ENCODE measurements around the gene ZFYVE9. TPM values are rescaled to one million over a fixed set of nuclear protein-coding genes. Genes with fewer than 3 reads are reported as not detected.

ZFYVE9 gene
- total and polyA plus RNA-seq, 2 experiments from 2014 or later, result 5.4 to 27.3 TPM

DNA sequence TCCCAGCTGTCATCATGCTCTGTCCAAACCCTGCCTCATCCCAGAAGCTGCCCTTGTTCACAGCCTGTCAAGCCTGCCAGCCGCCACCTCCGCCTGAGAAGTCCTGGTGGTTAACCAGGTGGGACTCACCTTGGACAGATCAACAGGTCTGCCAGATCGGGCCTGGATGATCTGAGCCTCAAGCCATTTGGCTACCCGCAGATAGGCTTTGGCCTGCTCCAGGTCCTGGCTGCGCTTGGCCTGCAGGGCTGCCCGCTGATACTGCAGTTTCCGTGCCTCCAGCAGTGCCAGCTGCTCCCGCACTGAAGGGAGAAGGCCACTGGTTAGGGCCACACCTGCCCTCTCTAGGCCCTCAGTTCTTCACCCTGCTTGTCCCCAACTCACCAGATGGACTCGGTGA, 215.5 kb downstream of the ZFYVE9 start:
- H3K4me3 ChIP-seq, result no peak overlapping the region
- peaks cover 18% of the 10 kb centered on the region for H3K36me3 ChIP-seq (ENCODE audit: insufficient read depth)
- no peaks in the 10 kb centered on the region for H3F3A ChIP-seq (replicated peaks; ENCODE audit: low read depth)
- H3K79me2 ChIP-seq (replicated peaks; ENCODE audit: insufficient read depth), result no peaks in the 10 kb centered on the region
- H3K4me2 ChIP-seq, result no peak overlapping the region
- no peaks in the 10 kb centered on the region for H4K20me1 ChIP-seq (replicated peaks; ENCODE audit: insufficient read depth)
- Mint-ChIP-seq H3K4me1 (0 out of 3 replicates have a peak, but pooled peaks cover 2% of the 10 kb centered on the region), H3K27ac (no peak overlapping the region), H3K36me3 (ENCODE audit: low read depth) (peaks cover 86% of the 10 kb centered on the region), H3K27me3 (ENCODE audit: insufficient read depth, low read depth, poor library complexity) (peaks cover 22% of the 10 kb centered on the region), H3K9me3 (no peaks in the 10 kb centered on the region), H3K4me3 (no peak overlapping the region)
- H3K4me1 ChIP-seq (ENCODE audit: insufficient read depth), result no peaks in the 10 kb centered on the region
- TF ChIP-seq ZNF114 (CRISPR knock-in tag; IDR thresholded peaks at IDR 0.05), result no peak
- TF ChIP-seq NANOG (IDR thresholded peaks at IDR 0.05; ENCODE audit: borderline replicate concordance), result no peak
- TF ChIP-seq, protein P1, sequence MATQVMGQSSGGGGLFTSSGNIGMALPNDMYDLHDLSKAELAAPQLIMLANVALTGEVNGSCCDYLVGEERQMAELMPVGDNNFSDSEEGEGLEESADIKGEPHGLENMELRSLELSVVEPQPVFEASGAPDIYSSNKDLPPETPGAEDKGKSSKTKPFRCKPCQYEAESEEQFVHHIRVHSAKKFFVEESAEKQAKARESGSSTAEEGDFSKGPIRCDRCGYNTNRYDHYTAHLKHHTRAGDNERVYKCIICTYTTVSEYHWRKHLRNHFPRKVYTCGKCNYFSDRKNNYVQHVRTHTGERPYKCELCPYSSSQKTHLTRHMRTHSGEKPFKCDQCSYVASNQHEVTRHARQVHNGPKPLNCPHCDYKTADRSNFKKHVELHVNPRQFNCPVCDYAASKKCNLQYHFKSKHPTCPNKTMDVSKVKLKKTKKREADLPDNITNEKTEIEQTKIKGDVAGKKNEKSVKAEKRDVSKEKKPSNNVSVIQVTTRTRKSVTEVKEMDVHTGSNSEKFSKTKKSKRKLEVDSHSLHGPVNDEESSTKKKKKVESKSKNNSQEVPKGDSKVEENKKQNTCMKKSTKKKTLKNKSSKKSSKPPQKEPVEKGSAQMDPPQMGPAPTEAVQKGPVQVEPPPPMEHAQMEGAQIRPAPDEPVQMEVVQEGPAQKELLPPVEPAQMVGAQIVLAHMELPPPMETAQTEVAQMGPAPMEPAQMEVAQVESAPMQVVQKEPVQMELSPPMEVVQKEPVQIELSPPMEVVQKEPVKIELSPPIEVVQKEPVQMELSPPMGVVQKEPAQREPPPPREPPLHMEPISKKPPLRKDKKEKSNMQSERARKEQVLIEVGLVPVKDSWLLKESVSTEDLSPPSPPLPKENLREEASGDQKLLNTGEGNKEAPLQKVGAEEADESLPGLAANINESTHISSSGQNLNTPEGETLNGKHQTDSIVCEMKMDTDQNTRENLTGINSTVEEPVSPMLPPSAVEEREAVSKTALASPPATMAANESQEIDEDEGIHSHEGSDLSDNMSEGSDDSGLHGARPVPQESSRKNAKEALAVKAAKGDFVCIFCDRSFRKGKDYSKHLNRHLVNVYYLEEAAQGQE (IDR thresholded peaks at IDR 0.05; ENCODE audit: unreplicated experiment), result no peak
- TF ChIP-seq ZNF331 (CRISPR knock-in tag; IDR thresholded peaks at IDR 0.05; ENCODE audit: low read depth), result no peak
- TF ChIP-seq JUNB (IDR thresholded peaks at IDR 0.05; ENCODE audit: unreplicated experiment), result no peak
- no peak for TF ChIP-seq EZH2phosphoT487 (IDR thresholded peaks at IDR 0.05; ENCODE audit: unreplicated experiment)
- TF ChIP-seq, protein P2, sequence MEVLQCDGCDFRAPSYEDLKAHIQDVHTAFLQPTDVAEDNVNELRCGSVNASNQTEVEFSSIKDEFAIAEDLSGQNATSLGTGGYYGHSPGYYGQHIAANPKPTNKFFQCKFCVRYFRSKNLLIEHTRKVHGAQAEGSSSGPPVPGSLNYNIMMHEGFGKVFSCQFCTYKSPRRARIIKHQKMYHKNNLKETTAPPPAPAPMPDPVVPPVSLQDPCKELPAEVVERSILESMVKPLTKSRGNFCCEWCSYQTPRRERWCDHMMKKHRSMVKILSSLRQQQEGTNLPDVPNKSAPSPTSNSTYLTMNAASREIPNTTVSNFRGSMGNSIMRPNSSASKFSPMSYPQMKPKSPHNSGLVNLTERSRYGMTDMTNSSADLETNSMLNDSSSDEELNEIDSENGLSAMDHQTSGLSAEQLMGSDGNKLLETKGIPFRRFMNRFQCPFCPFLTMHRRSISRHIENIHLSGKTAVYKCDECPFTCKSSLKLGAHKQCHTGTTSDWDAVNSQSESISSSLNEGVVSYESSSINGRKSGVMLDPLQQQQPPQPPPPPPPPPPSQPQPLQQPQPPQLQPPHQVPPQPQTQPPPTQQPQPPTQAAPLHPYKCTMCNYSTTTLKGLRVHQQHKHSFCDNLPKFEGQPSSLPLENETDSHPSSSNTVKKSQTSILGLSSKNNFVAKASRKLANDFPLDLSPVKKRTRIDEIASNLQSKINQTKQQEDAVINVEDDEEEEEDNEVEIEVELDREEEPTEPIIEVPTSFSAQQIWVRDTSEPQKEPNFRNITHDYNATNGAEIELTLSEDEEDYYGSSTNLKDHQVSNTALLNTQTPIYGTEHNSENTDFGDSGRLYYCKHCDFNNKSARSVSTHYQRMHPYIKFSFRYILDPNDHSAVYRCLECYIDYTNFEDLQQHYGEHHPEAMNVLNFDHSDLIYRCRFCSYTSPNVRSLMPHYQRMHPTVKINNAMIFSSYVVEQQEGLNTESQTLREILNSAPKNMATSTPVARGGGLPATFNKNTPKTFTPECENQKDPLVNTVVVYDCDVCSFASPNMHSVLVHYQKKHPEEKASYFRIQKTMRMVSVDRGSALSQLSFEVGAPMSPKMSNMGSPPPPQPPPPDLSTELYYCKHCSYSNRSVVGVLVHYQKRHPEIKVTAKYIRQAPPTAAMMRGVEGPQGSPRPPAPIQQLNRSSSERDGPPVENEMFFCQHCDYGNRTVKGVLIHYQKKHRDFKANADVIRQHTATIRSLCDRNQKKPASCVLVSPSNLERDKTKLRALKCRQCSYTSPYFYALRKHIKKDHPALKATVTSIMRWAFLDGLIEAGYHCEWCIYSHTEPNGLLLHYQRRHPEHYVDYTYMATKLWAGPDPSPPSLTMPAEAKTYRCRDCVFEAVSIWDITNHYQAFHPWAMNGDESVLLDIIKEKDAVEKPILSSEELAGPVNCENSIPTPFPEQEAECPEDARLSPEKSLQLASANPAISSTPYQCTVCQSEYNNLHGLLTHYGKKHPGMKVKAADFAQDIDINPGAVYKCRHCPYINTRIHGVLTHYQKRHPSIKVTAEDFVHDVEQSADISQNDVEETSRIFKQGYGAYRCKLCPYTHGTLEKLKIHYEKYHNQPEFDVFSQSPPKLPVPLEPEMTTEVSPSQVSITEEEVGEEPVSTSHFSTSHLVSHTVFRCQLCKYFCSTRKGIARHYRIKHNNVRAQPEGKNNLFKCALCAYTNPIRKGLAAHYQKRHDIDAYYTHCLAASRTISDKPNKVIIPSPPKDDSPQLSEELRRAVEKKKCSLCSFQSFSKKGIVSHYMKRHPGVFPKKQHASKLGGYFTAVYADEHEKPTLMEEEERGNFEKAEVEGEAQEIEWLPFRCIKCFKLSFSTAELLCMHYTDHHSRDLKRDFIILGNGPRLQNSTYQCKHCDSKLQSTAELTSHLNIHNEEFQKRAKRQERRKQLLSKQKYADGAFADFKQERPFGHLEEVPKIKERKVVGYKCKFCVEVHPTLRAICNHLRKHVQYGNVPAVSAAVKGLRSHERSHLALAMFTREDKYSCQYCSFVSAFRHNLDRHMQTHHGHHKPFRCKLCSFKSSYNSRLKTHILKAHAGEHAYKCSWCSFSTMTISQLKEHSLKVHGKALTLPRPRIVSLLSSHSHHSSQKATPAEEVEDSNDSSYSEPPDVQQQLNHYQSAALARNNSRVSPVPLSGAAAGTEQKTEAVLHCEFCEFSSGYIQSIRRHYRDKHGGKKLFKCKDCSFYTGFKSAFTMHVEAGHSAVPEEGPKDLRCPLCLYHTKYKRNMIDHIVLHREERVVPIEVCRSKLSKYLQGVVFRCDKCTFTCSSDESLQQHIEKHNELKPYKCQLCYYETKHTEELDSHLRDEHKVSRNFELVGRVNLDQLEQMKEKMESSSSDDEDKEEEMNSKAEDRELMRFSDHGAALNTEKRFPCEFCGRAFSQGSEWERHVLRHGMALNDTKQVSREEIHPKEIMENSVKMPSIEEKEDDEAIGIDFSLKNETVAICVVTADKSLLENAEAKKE (CRISPR knock-in tag; IDR thresholded peaks at IDR 0.05), result no peak
- TF ChIP-seq STAT1 (IDR thresholded peaks at IDR 0.05; ENCODE audit: unreplicated experiment), result no peak
- TF ChIP-seq, protein P3, sequence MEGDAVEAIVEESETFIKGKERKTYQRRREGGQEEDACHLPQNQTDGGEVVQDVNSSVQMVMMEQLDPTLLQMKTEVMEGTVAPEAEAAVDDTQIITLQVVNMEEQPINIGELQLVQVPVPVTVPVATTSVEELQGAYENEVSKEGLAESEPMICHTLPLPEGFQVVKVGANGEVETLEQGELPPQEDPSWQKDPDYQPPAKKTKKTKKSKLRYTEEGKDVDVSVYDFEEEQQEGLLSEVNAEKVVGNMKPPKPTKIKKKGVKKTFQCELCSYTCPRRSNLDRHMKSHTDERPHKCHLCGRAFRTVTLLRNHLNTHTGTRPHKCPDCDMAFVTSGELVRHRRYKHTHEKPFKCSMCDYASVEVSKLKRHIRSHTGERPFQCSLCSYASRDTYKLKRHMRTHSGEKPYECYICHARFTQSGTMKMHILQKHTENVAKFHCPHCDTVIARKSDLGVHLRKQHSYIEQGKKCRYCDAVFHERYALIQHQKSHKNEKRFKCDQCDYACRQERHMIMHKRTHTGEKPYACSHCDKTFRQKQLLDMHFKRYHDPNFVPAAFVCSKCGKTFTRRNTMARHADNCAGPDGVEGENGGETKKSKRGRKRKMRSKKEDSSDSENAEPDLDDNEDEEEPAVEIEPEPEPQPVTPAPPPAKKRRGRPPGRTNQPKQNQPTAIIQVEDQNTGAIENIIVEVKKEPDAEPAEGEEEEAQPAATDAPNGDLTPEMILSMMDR (conservative IDR thresholded peaks at IDR 0.05; ENCODE audit: low read depth in 2 of 2), result no peak
- TF ChIP-seq EZH2 (IDR thresholded peaks at IDR 0.05; ENCODE audit: low read depth, unreplicated experiment), result no peak
- no peak for TF ChIP-seq CREB1 (CRISPR knock-in tag; IDR thresholded peaks at IDR 0.05; ENCODE audit: low read depth)
- H2AFZ ChIP-seq, result no peak overlapping the region
- no peaks in the 10 kb centered on the region for H3K9me2 ChIP-seq (ENCODE audit: insufficient read depth)
- no peak overlapping the region for H3K27ac ChIP-seq (ENCODE audit: low read depth)
- ATAC-seq (no peak), DNase-seq (ENCODE audit: low spot score) (no peak)
- no peaks in the 10 kb centered on the region for H3K27me3 ChIP-seq (ENCODE audit: insufficient read depth)

Measured in GM23338 (cell line).